Upper lobe of left lung (tissue), 6 donors: ENCODE data around the gene EDEM2. TPM values are rescaled to one million over a fixed set of nuclear protein-coding genes. Genes with fewer than 3 reads are reported as not detected.
A peak's percentile ranks its signal among the peaks of the same experiment; 100 is the strongest.
"Not testable (repeated sequence)": the region's sequence is repeated elsewhere in the genome, so short reads cannot be mapped to it uniquely, and the experiment has no call there.

Experiments
- ATAC-seq, 2 donors: fragments of 200-7000 bp; cut with Tn5 transposase; one replicate each; pipeline ENCODE4 v1.9.1; 2022; ENCODE audit warnings: mild to moderate bottlenecking in 2 of 2, moderate library complexity in 2 of 2; ENCODE audit not compliant: low FRiP score in 2 of 2
- DNase-seq, 2 donors: peaks; one replicate each; pipeline ENCODE4 v3.0.0-alpha.2; 2019 to 2020
- H3K27ac ChIP-seq, 4 donors: fragments of 200-600 bp; sonication (generic); one replicate each; pipeline ENCODE4 v1.5.1; 2016 to 2019
- H3K27me3 ChIP-seq, 4 donors: fragments of 200-600 bp; sonication (generic); one replicate each; pipeline ENCODE4 v1.5.1; 2017 to 2019
- H3K36me3 ChIP-seq, 4 donors: fragments of 200-600 bp; sonication (generic); one replicate each; pipeline ENCODE4 v1.5.1; 2016 to 2019
- H3K4me1 ChIP-seq, 4 donors: fragments of 200-600 bp; sonication (generic); one replicate each; pipeline ENCODE4 v1.5.1; 2018 to 2019
- H3K4me3 ChIP-seq, 4 donors: fragments of 200-600 bp; sonication (generic); one replicate each; pipeline ENCODE4 v1.5.1; 2017 to 2019; ENCODE audit warnings: mild to moderate bottlenecking in 2 of 4, moderate library complexity in 1 of 4
- H3K9me3 ChIP-seq, 4 donors: fragments of 200-600 bp; sonication (generic); one replicate each; pipeline ENCODE4 v1.5.1; 2018 to 2019
- CTCF ChIP-seq, 6 experiments: fragments of 450-650 bp in 4 of 6; fragments of 200-600 bp in 2 of 6; sonication (generic) in 2 of 6; IDR thresholded peaks; one replicate each; pipeline ENCODE4 v1.5.1; 2016 to 2019; ENCODE audit warnings: antibody characterized with exemption in 6 of 6
- EP300 ChIP-seq, 4 donors: sonication (generic); formaldehyde crosslinking; IDR thresholded peaks; one replicate each; pipeline ENCODE4 v1.5.1; 2017; ENCODE audit warnings: antibody characterized with exemption in 4 of 4, control low read depth in 2 of 4
- POLR2A ChIP-seq, 4 donors: fragments of 450-650 bp; IDR thresholded peaks; one replicate each; pipeline ENCODE4 v1.5.1; 2016 to 2017; ENCODE audit warnings: antibody characterized with exemption in 4 of 4, mild to moderate bottlenecking in 2 of 4
- POLR2AphosphoS5 ChIP-seq, 2 donors: sonication (generic); formaldehyde crosslinking; IDR thresholded peaks; one replicate each; pipeline ENCODE4 v1.5.1; 2017; ENCODE audit warnings: antibody characterized with exemption in 2 of 2
- WGBS, 2 donors: methylation state at CpG; one replicate each; pipeline ENCODE4 v1.1.5; 2017 to 2018; 5-methylcytosine and 5-hydroxymethylcytosine counted together
- small RNA-seq, 4 donors: library from RNA; depleted of rRNA; stranded (forward); fragments of <200 nt; gene quantifications; one replicate each; pipeline ENCODE3, GENCODE V24; 2016
- total RNA-seq, 6 donors: library from RNA; depleted of rRNA in 4 of 6; stranded (reverse); fragments of >200 nt in 4 of 6; gene quantifications; one replicate each; pipeline versions ENCODE4 v1.1.0 to v1.2.1, GENCODE V29; 2016 to 2021
- donor health status: DM: no; HTN: no; CAD: no; lungs with moderate emphysema.
- donor health status: DM: no; HTN: yes; CAD: no; lungs with severe emphysema.

The EDEM2 gene
- total RNA-seq, 6 donors from 2014 or later: 22.0 to 46.2 (median 35.6) TPM

GRCh38 chr20:35079472-35080347 lies 67.4 kb downstream of the EDEM2 start:
- no peak for ATAC-seq
- whole genome bisulfite sequencing, 2 donors: 89 to 95% methylated on average over 8 of the region's 8 CpGs
- no peak for TF ChIP-seq EP300 (IDR thresholded peaks at IDR 0.05)
- H3K9me3 ChIP-seq: no peaks in the 10 kb centered on the region
- H3K27me3 ChIP-seq: no peaks in the 10 kb centered on the region
- DNase-seq: no peak
- H3K4me1 ChIP-seq: peaks cover 0 to 34% (median 20%) of the 10 kb centered on the region in 4 donors
- H3K4me3 ChIP-seq: no peak overlapping the region
- no peak overlapping the region for H3K27ac ChIP-seq
- H3K36me3 ChIP-seq: peaks cover 4 to 32% (median 15%) of the 10 kb centered on the region in 4 donors

- Histone ChIP-seq H3K4me3 (no peak overlapping the region), H3K27me3 (no peaks in the 10 kb centered on the region), H3K36me3 (peaks cover 4 to 32% (median 15%) of the 10 kb centered on the region in 4 donors), H3K4me1 (peaks cover 0 to 34% (median 20%) of the 10 kb centered on the region in 4 donors), H3K27ac (peak overlapping the region in 2 of 4 donors; percentile 22 to 35), H3K9me3 (no peaks in the 10 kb centered on the region)
- no peak for ATAC-seq
- DNase-seq: no peak
- no peak for TF ChIP-seq CTCF (IDR thresholded peaks at IDR 0.05)
- no peak for TF ChIP-seq POLR2AphosphoS5 (IDR thresholded peaks at IDR 0.05)
- TF ChIP-seq POLR2A (IDR thresholded peaks at IDR 0.05): no peak
- no peak for TF ChIP-seq EP300 (IDR thresholded peaks at IDR 0.05)
- 65 to 79% methylated on average over 5 of the region's 5 CpGs for WGBS, 2 donors
Measured at GRCh38 chr20:35077872-35078271, 69.3 kb downstream of the EDEM2 start.

GRCh38 chr20:35077341-35077740 lies 69.8 kb downstream of the EDEM2 start:
- no peak for DNase-seq
- Histone ChIP-seq H3K9me3 (no peaks in the 10 kb centered on the region), H3K4me1 (peaks cover 0 to 34% (median 17%) of the 10 kb centered on the region in 4 donors), H3K27ac (peak overlapping the region in 1 of 4 donors; percentile 35), H3K27me3 (no peaks in the 10 kb centered on the region), H3K36me3 (peaks cover 4 to 32% (median 15%) of the 10 kb centered on the region in 4 donors), H3K4me3 (no peak overlapping the region)
- no peak for ATAC-seq
- TF ChIP-seq POLR2AphosphoS5 (IDR thresholded peaks at IDR 0.05) (no peak), POLR2A (IDR thresholded peaks at IDR 0.05) (no peak), EP300 (IDR thresholded peaks at IDR 0.05) (no peak), CTCF (IDR thresholded peaks at IDR 0.05) (no peak)
- 88 to 92% methylated on average over 5 of the region's 5 CpGs for WGBS, 2 donors

GRCh38 chr20:35071436-35072153 lies 75.5 kb downstream of the EDEM2 start:
- DNase-seq, H3K27ac ChIP-seq, ATAC-seq, H3K9me3 ChIP-seq, H3K27me3 ChIP-seq, H3K4me3 ChIP-seq: not testable (repeated sequence)
- peaks cover 3 to 17% (median 8%) of the 10 kb centered on the region in 4 donors for H3K4me1 ChIP-seq
- H3K36me3 ChIP-seq: peaks cover 1 to 35% (median 7%) of the 10 kb centered on the region in 4 donors
- WGBS, 2 donors: 87 to 89% methylated on average over 7 to 8 of the region's 8 CpGs

- H3K4me1 ChIP-seq: peaks cover 3 to 17% (median 8%) of the 10 kb centered on the region in 4 donors
- TF ChIP-seq EP300 (IDR thresholded peaks at IDR 0.05) (no peak), POLR2AphosphoS5 (IDR thresholded peaks at IDR 0.05) (no peak), POLR2A (IDR thresholded peaks at IDR 0.05) (no peak), CTCF (IDR thresholded peaks at IDR 0.05) (no peak)
- DNase-seq (no peak), ATAC-seq (no peak)
- H3K36me3 ChIP-seq: peaks cover 0 to 28% (median 4%) of the 10 kb centered on the region in 4 donors
- no peaks in the 10 kb centered on the region for H3K27me3 ChIP-seq
- H3K4me3 ChIP-seq: no peak overlapping the region
- 97 to 98% methylated on average over 6 of the region's 6 CpGs for WGBS, 2 donors
- H3K9me3 ChIP-seq: no peaks in the 10 kb centered on the region
- H3K27ac ChIP-seq: no peak overlapping the region
Measured at GRCh38 chr20:35066194-35066593, 80.9 kb downstream of the EDEM2 start.

Small RNA genes lying within 50 kb of the gene (small RNA-seq; reads per million reads assigned to genes)
- gene RF00275 (0 reads per million in 4 donors), gene RNA5SP483 (0 reads per million in 4 donors)

Other genes with a start within 250 kb of the EDEM2 start
- gene GSS, start 191.5 kb downstream of the EDEM2 start, total RNA-seq: 100 to 1,000 TPM in 1 of 6 donors, 10 to 100 TPM in 5; 26.1 to 106 (median 34.3) TPM
- 10 to 100 TPM in 1 of 6 donors, 1 to 10 TPM in 1, under 1 TPM in 3, not detected in 1; 0.51 to 11.5 (median 0.91) TPM for gene MYH7B, start 191.5 kb downstream of the EDEM2 start, total RNA-seq
- 100 to 1,000 TPM in 2 of 6 donors, 10 to 100 TPM in 4; 64.3 to 118 (median 80.5) TPM for gene TRPC4AP, start 54.5 kb downstream of the EDEM2 start, total RNA-seq
- 10 to 100 TPM in 4 of 6 donors, 1 to 10 TPM in 2; 5.2 to 24.7 (median 11.6) TPM for gene PROCR, start 24.7 kb upstream of the EDEM2 start, total RNA-seq
- gene MMP24, start 79.4 kb upstream of the EDEM2 start, total RNA-seq: 10 to 100 TPM in 5 of 6 donors, 1 to 10 TPM in 1; 7.3 to 25.4 (median 15.6) TPM
- gene MMP24OS, start 130.8 kb upstream of the EDEM2 start, total RNA-seq: 100 to 1,000 TPM in 1 of 6 donors, 10 to 100 TPM in 5; 27.8 to 145 (median 42.6) TPM
- gene EIF6, start 137.4 kb upstream of the EDEM2 start, total RNA-seq: 100 to 1,000 TPM in 2 of 6 donors, 10 to 100 TPM in 4; 57.5 to 106 (median 88.7) TPM
- not detected for gene FAM83C, start 145.1 kb upstream of the EDEM2 start, total RNA-seq